ENCODE measurements around the gene LY6G6F. TPM values are rescaled to one million over a fixed set of nuclear protein-coding genes. Genes with fewer than 3 reads are reported as not detected.

Gene LY6G6F
- total and polyA plus RNA-seq, 2 experiments from 2014 or later, result not detected

DNA sequence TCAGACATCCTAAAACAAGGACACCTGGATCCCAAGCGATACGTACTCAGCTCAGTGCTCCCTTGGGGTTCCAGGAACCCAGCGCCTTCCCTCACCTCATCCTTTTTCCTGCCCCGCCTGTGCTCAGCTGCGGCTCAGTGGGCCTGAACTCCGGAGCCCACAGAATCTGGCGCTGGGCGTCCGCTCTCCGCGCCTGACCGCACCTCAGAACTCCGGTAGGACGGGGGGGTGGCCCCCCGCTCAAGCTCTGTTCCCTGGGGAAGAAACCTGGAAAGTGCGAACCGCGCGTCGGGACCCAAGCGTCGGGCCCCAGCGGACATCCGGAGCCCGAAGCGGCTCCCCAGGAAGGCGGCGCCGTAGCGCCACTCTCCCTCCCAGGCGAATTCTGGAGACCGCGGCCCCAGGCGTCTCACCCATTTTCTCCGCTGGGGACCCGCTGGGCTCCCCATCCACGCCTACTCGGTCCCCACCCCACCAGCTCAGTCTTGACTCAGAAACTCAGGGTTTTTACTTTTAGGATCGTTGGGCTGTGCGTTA lies 25.5 kb upstream of the LY6G6F start:
- 2% methylated on average over 38 of the region's 40 CpGs for WGBS, 2 experiments (ENCODE audit: low coverage in 1 of 2, low lambda C conversion rate in 2 of 2, missing lambda C conversion rate in 2 of 2)
- no peak for TF ChIP-seq EZH2phosphoT487 (IDR thresholded peaks at IDR 0.05; ENCODE audit: insufficient read depth, low read depth)
- no peak for TF ChIP-seq EZH2 (IDR thresholded peaks at IDR 0.05; ENCODE audit: insufficient read depth, poor library complexity, severe bottlenecking)

DNA sequence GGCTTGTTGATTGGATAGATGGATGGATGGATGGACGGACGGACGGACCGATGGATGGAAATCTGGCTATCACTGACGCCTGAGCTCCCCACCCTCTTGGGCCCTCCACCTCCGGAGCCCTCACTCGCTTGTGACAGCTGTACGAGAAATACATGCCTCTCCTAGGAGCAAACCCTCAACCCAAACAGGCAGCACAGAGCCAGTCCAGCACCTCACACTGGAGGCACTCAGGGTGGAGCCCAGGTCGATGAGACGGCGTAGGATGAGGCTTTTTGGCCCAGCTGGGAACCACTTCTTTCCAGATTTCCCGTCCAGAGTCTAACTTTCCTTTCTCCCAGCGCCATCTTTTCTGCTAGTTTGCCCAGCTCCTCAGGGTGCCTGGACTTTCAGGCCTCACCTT lies 23.1 kb upstream of the LY6G6F start:
- no peak overlapping the region for H3K9ac ChIP-seq
- H3K4me3 ChIP-seq, result no peak overlapping the region
- no peaks in the 10 kb centered on the region for H4K20me1 ChIP-seq (ENCODE audit: insufficient read depth)
- H3K79me2 ChIP-seq (ENCODE audit: insufficient read depth), result no peaks in the 10 kb centered on the region
- no peak overlapping the region for H2AFZ ChIP-seq
- no peaks in the 10 kb centered on the region for H3K9me2 ChIP-seq (ENCODE audit: insufficient read depth)
- no peak overlapping the region for H3K4me2 ChIP-seq (ENCODE audit: unreplicated experiment)
- no peak for TF ChIP-seq EZH2 (IDR thresholded peaks at IDR 0.05; ENCODE audit: insufficient read depth, poor library complexity, severe bottlenecking)
- TF ChIP-seq EZH2phosphoT487 (IDR thresholded peaks at IDR 0.05; ENCODE audit: insufficient read depth, low read depth), result no peak
- whole genome bisulfite sequencing, 2 experiments (ENCODE audit: low coverage in 1 of 2, low lambda C conversion rate in 2 of 2, missing lambda C conversion rate in 2 of 2), result 94 to 95% methylated on average over 9 to 13 of the region's 13 CpGs
- H3F3A ChIP-seq (ENCODE audit: insufficient read depth), result peaks cover 14% of the 10 kb centered on the region; the same call in 1 of the 2 replicates
- in situ Hi-C loops (cut with MboI), result no loop called here
- peaks cover 9% of the 10 kb centered on the region; the same call in 1 of the 2 replicates for H3K4me1 ChIP-seq (ENCODE audit: insufficient read depth)
- H3K9me3 ChIP-seq (ENCODE audit: low read depth), result no peaks in the 10 kb centered on the region
- H3K36me3 ChIP-seq (ENCODE audit: low read depth), result peaks cover 4% of the 10 kb centered on the region; the same call in 1 of the 2 replicates
- no peak overlapping the region for H3K27ac ChIP-seq
- no peak for DNase-seq
- no peaks in the 10 kb centered on the region for H3K27me3 ChIP-seq (replicated peaks; ENCODE audit: insufficient read depth)

More for the DNA sequence above, 25.5 kb upstream of the LY6G6F start:
- H3K9me2 ChIP-seq (ENCODE audit: insufficient read depth), result no peaks in the 10 kb centered on the region
- peak overlapping the region; percentile 79 for H3K9ac ChIP-seq
- in situ Hi-C loops (cut with MboI), result no loop called here
- peaks cover 29% of the 10 kb centered on the region for H3F3A ChIP-seq (ENCODE audit: insufficient read depth)
- H3K27ac ChIP-seq, result peak overlapping the region; percentile 69
- H4K20me1 ChIP-seq (ENCODE audit: insufficient read depth), result no peaks in the 10 kb centered on the region
- H3K9me3 ChIP-seq (ENCODE audit: low read depth), result no peaks in the 10 kb centered on the region
- peak overlapping the region; percentile 79 for H3K4me3 ChIP-seq
- peak overlapping the region; percentile 93 for H2AFZ ChIP-seq
- H3K4me1 ChIP-seq (ENCODE audit: insufficient read depth), result peaks cover 9% of the 10 kb centered on the region; the same call in 1 of the 2 replicates
- H3K36me3 ChIP-seq (ENCODE audit: low read depth), result no peaks in the 10 kb centered on the region; the same call in 1 of the 2 replicates
- DNase-seq, result peak; percentile 79
- peak overlapping the region; percentile 91 for H3K4me2 ChIP-seq (ENCODE audit: unreplicated experiment)
- no peaks in the 10 kb centered on the region for H3K79me2 ChIP-seq (ENCODE audit: insufficient read depth)
- no peaks in the 10 kb centered on the region for H3K27me3 ChIP-seq (replicated peaks; ENCODE audit: insufficient read depth)

DNA sequence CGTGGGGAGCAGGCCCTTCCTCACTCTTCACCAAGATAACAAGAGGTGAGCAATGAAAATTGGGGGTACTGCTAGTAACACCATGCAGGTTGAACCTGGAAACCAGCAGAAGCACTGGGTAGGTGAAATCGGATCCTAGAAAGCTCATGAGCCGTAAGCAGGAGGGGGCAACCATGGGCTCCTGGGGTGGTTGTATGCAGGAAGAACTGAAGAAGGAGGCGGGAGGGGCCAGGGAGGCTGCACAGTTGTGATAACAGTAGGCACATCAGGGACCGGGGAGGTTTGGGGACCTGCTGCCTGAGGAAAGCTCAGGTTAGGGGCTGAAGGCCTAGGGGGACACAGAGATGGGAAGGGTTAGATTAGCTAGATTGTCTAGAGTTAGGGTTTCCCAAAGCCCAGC lies 20.2 kb upstream of the LY6G6F start:
- H3K4me1 ChIP-seq (ENCODE audit: insufficient read depth), result peaks cover 4% of the 10 kb centered on the region; the same call in 1 of the 2 replicates
- H3K9me3 ChIP-seq (ENCODE audit: low read depth), result no peaks in the 10 kb centered on the region
- no peak for DNase-seq
- H3K9me2 ChIP-seq (ENCODE audit: insufficient read depth), result no peaks in the 10 kb centered on the region
- H2AFZ ChIP-seq, result no peak overlapping the region
- no peak overlapping the region for H3K9ac ChIP-seq
- 76 to 84% methylated on average over 5 of the region's 5 CpGs for WGBS, 2 experiments (ENCODE audit: low coverage in 1 of 2, low lambda C conversion rate in 2 of 2, missing lambda C conversion rate in 2 of 2)
- TF ChIP-seq EZH2phosphoT487 (IDR thresholded peaks at IDR 0.05; ENCODE audit: insufficient read depth, low read depth), result no peak
- TF ChIP-seq EZH2 (IDR thresholded peaks at IDR 0.05; ENCODE audit: insufficient read depth, poor library complexity, severe bottlenecking), result no peak
- no peaks in the 10 kb centered on the region for H4K20me1 ChIP-seq (ENCODE audit: insufficient read depth)
- in situ Hi-C loops (cut with MboI), result no loop called here
- peaks cover 7% of the 10 kb centered on the region; the same call in 1 of the 2 replicates for H3F3A ChIP-seq (ENCODE audit: insufficient read depth)
- no peaks in the 10 kb centered on the region for H3K79me2 ChIP-seq (ENCODE audit: insufficient read depth)
- no peak overlapping the region for H3K4me3 ChIP-seq
- H3K4me2 ChIP-seq (ENCODE audit: unreplicated experiment), result no peak overlapping the region
- H3K27me3 ChIP-seq (replicated peaks; ENCODE audit: insufficient read depth), result no peaks in the 10 kb centered on the region
- H3K27ac ChIP-seq, result no peak overlapping the region
- H3K36me3 ChIP-seq (ENCODE audit: low read depth), result peaks cover 4% of the 10 kb centered on the region; the same call in 1 of the 2 replicates

DNA sequence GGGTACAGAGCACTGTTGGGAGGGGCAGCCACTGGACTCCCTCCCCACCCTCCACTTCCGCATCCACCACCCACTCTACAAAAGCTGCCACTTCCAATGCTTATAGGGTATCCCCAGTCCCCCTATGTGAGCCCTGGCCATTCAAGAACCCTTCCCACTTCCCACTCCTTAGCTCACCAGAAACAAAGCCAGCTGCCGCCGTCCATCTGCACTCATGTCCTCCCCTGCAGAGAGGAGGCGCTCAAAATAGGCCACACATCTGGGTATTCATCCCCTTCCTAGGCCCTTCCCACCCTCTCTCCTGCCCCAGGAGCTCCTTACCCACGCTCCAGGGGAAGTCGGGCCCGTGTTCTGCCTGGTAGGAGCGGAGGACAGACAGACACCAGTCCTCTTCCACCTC lies 19.3 kb upstream of the LY6G6F start:
- H3K27ac ChIP-seq, result no peak overlapping the region
- H3F3A ChIP-seq (ENCODE audit: insufficient read depth), result peaks cover under 1% of the 10 kb centered on the region; the same call in 1 of the 2 replicates
- no peaks in the 10 kb centered on the region for H3K9me3 ChIP-seq (ENCODE audit: low read depth)
- no peak for DNase-seq
- H3K36me3 ChIP-seq (ENCODE audit: low read depth), result peaks cover 9% of the 10 kb centered on the region; the same call in 1 of the 2 replicates
- H3K9me2 ChIP-seq (ENCODE audit: insufficient read depth), result no peaks in the 10 kb centered on the region
- in situ Hi-C loops (cut with MboI), result no loop called here
- H3K4me2 ChIP-seq (ENCODE audit: unreplicated experiment), result no peak overlapping the region
- no peaks in the 10 kb centered on the region for H3K79me2 ChIP-seq (ENCODE audit: insufficient read depth)
- H2AFZ ChIP-seq, result no peak overlapping the region
- H4K20me1 ChIP-seq (ENCODE audit: insufficient read depth), result no peaks in the 10 kb centered on the region
- H3K4me3 ChIP-seq, result no peak overlapping the region
- H3K27me3 ChIP-seq (replicated peaks; ENCODE audit: insufficient read depth), result no peaks in the 10 kb centered on the region
- WGBS, 2 experiments (ENCODE audit: low coverage in 1 of 2, low lambda C conversion rate in 2 of 2, missing lambda C conversion rate in 2 of 2), result 80 to 81% methylated on average over 7 to 8 of the region's 8 CpGs
- no peak overlapping the region for H3K9ac ChIP-seq
- no peaks in the 10 kb centered on the region for H3K4me1 ChIP-seq (ENCODE audit: insufficient read depth)
- TF ChIP-seq EZH2 (IDR thresholded peaks at IDR 0.05; ENCODE audit: insufficient read depth, poor library complexity, severe bottlenecking) (no peak), EZH2phosphoT487 (IDR thresholded peaks at IDR 0.05; ENCODE audit: insufficient read depth, low read depth) (no peak)
